K562 (cell line): Measurements from ENCODE around the gene NUDT9. TPM values are rescaled to one million over a fixed set of nuclear protein-coding genes. Genes with fewer than 3 reads are reported as not detected.

Experiments
- GATAD2B ChIP-seq: fragments of 450-650 bp; IDR thresholded peaks from 2 replicates; pipeline ENCODE4 v1.6.1; 2017; ENCODE audit warnings: mild to moderate bottlenecking, borderline replicate concordance
- KLF6 ChIP-seq: fragments of 250-450 bp; sonication (Bioruptor Pico); IDR thresholded peaks from 2 replicates; pipeline ENCODE4 v1.4.0; 2020; ENCODE audit warnings: mild to moderate bottlenecking, moderate library complexity, borderline replicate concordance
- MEF2A ChIP-seq: IDR thresholded peaks from 2 replicates; pipeline ENCODE4 v1.6.1; 2011; ENCODE audit warnings: low read depth, mild to moderate bottlenecking, low read length, moderate library complexity; ENCODE audit not compliant: control insufficient read depth
- NCOR1 ChIP-seq: fragments of 450-650 bp; IDR thresholded peaks from 2 replicates; pipeline ENCODE4 v1.6.1; 2016; ENCODE audit warnings: mild to moderate bottlenecking, moderate library complexity
- PHF8 ChIP-seq: fragments of 200-600 bp; sonication (generic); IDR thresholded peaks from 2 replicates; pipeline ENCODE4 v1.6.1; 2012; ENCODE audit warnings: mixed run types, mild to moderate bottlenecking, inconsistent platforms, low read length, moderate library complexity, borderline replicate concordance
- POLR2B ChIP-seq: fragments of 450-650 bp; IDR thresholded peaks from 2 replicates; pipeline ENCODE4 v1.6.1; 2018; ENCODE audit warnings: low read depth; ENCODE audit not compliant: partially characterized antibody
- RNF219 ChIP-seq: fragments of 250-450 bp; sonication (Bioruptor Pico); IDR thresholded peaks from 2 replicates; pipeline ENCODE4 v1.5.0; 2022; ENCODE audit warnings: mild to moderate bottlenecking
- TSHZ1 ChIP-seq: fragments of 250-450 bp; sonication (Bioruptor Pico); IDR thresholded peaks from 2 replicates; pipeline ENCODE4 v1.4.0; 2020; ENCODE audit warnings: mild to moderate bottlenecking, moderate library complexity
- ZNF232 ChIP-seq: sonication (generic); formaldehyde crosslinking; IDR thresholded peaks from 2 replicates; pipeline ENCODE4 v1.8.0; 2022; ENCODE audit warnings: mild to moderate bottlenecking, missing genetic modification reagents
- ZNF318 ChIP-seq, 2 experiments: fragments of 450-650 bp; IDR thresholded peaks; 2 replicates each; pipeline ENCODE4 v1.6.1; 2016; ENCODE audit warnings: mild to moderate bottlenecking in 2 of 2, borderline replicate concordance in 1 of 2, low read depth in 1 of 2, moderate library complexity in 1 of 2
- polyA plus RNA-seq, 8 experiments: library from polyadenylated mRNA; depleted of rRNA in 4 of 8; stranded (reverse) in 5 of 8; unstranded in 3 of 8; fragments of >200 nt; fragmentation: Nextera tagmentation in 2 of 8; fragmentation: Illumina TruSeq in 1 of 8; extraction: Ambion mirVana in 2 of 8; extraction: Trizol in 1 of 8; gene quantifications; 2 replicates each; pipeline versions ENCODE4 v1.2.1 to v1.2.3, GENCODE V29; 2011 to 2014; ENCODE audit warnings: inconsistent platforms in 1 of 8, missing spikeins in 1 of 8
- total RNA-seq, 7 experiments: library from RNA; depleted of rRNA in 6 of 7; stranded (reverse); fragments of >200 nt in 6 of 7; fragmentation: Illumina TruSeq in 2 of 7; extraction: Trizol in 2 of 7; gene quantifications; 2 replicates each; pipeline versions ENCODE4 v1.2.1 to v1.2.3, GENCODE V29; 2011 to 2021; ENCODE audit warnings: low replicate concordance in 1 of 7

The NUDT9 gene
- total and polyA plus RNA-seq, 9 of the 15 experiments (the other 6 are each of a cell fraction or from before 2014, with no cell fraction given): 8.5 to 20.8 (median 18.0) TPM

GRCh38 chr4:87390891-87391575 is 31.3 kb upstream of the NUDT9 start, which contains the start of gene HSD17B11 (continued):
- 0 out of 4 replicates have a peak, but pooled peaks of 1 of the 2 experiments have one; percentile 37 for TF ChIP-seq ZNF318 (IDR thresholded peaks at IDR 0.05; ENCODE audit: borderline replicate concordance in 1 of 2, low read depth in 1 of 2)
- TF ChIP-seq TSHZ1 (CRISPR knock-in tag): no peak
- peak; percentile 33; the same call in 1 of the 2 replicates for TF ChIP-seq GATAD2B
- TF ChIP-seq ZNF232: no peak
- TF ChIP-seq RNF219 (CRISPR knock-in tag): no peak
- no peak for TF ChIP-seq KLF6
- peak; percentile 48 for TF ChIP-seq NCOR1
- peak; percentile 90 for TF ChIP-seq POLR2B
- TF ChIP-seq MEF2A: no peak
- peak; percentile 73 for TF ChIP-seq PHF8
